Fibroblast of lung (primary cell): ENCODE data around the gene PRKCD. TPM values are rescaled to one million over a fixed set of nuclear protein-coding genes. Genes with fewer than 3 reads are reported as not detected.

ENCODE experiments used
- DNase-seq, 2 donors: peaks; one replicate each; pipeline versions ENCODE4 v3.0.0 to v3.0.0-alpha.2; 2010; ENCODE audit warnings: low read depth in 2 of 2
- H2AFZ ChIP-seq: 2 replicates; pipeline ENCODE4 v1.5.1; 2012; ENCODE audit warnings: low read length, control low read depth, inconsistent platforms
- H3K27ac ChIP-seq: 2 replicates; pipeline ENCODE4 v1.5.1; 2011; ENCODE audit warnings: low read length, control low read depth; ENCODE audit not compliant: insufficient read depth
- H3K27me3 ChIP-seq: 2 replicates; pipeline ENCODE4 v1.5.1; 2011; ENCODE audit warnings: mild to moderate bottlenecking, low read length; ENCODE audit not compliant: control insufficient read depth, insufficient read depth
- H3K36me3 ChIP-seq: 2 replicates; pipeline ENCODE4 v1.5.1; 2011; ENCODE audit warnings: low read length; ENCODE audit not compliant: control insufficient read depth, insufficient read depth
- H3K4me1 ChIP-seq: 2 replicates; pipeline ENCODE4 v1.5.1; 2011; ENCODE audit warnings: low read length; ENCODE audit not compliant: control insufficient read depth, insufficient read depth; ENCODE audit errors: extremely low read depth
- H3K4me2 ChIP-seq: 2 replicates; pipeline ENCODE4 v1.5.1; 2011; ENCODE audit warnings: low read length, control low read depth; ENCODE audit not compliant: insufficient read depth; ENCODE audit errors: extremely low read depth
- H3K4me3 ChIP-seq, 4 experiments: fragments of 200-600 bp in 1 of 4; sonication (generic) in 1 of 4; replicated peaks in 1 of 4; 2 replicates each; pipeline ENCODE4 v1.5.1; 2011 to 2016; ENCODE audit warnings: low read length in 4 of 4, low read depth in 3 of 4, mild to moderate bottlenecking in 3 of 4, control low read depth in 2 of 4, inconsistent platforms in 1 of 4, mixed read lengths in 1 of 4; ENCODE audit not compliant: insufficient read depth in 1 of 4; ENCODE audit errors: control extremely low read depth in 1 of 4
- H3K79me2 ChIP-seq: 2 replicates; pipeline ENCODE4 v1.5.1; 2012; ENCODE audit warnings: mild to moderate bottlenecking, low read length, inconsistent platforms; ENCODE audit not compliant: control insufficient read depth, insufficient read depth
- H3K9ac ChIP-seq: 2 replicates; pipeline ENCODE4 v1.5.1; 2011; ENCODE audit warnings: mild to moderate bottlenecking, low read length, control low read depth; ENCODE audit not compliant: insufficient read depth
- H3K9me3 ChIP-seq: 2 replicates; pipeline ENCODE4 v1.5.1; 2012; ENCODE audit warnings: low read depth, low read length; ENCODE audit not compliant: control insufficient read depth, insufficient read depth
- H4K20me1 ChIP-seq: 2 replicates; pipeline ENCODE4 v1.5.1; 2011; ENCODE audit warnings: low read length; ENCODE audit not compliant: control insufficient read depth, insufficient read depth; ENCODE audit errors: extremely low read depth
- EZH2 ChIP-seq: IDR thresholded peaks from 2 replicates; pipeline ENCODE4 v1.5.1; 2012; ENCODE audit warnings: low read length, control low read depth, mild to moderate bottlenecking; ENCODE audit errors: missing control alignments
- polyA minus RNA-seq: library from RNA; depleted of rRNA, polyadenylated mRNA; stranded (reverse); fragments of >200 nt; gene quantifications from 2 replicates; pipeline ENCODE4 v1.2.3, GENCODE V29; 2011; ENCODE audit warnings: low replicate concordance
- polyA plus RNA-seq, 2 donors: library from polyadenylated mRNA; depleted of rRNA in 1 of 2; stranded (reverse) in 1 of 2; unstranded in 1 of 2; fragments of >200 nt; gene quantifications; 2 replicates each; pipeline ENCODE4 v1.2.1, GENCODE V29; 2011 to 2012; ENCODE audit warnings: missing spikeins in 1 of 2
- total RNA-seq: library from RNA; depleted of rRNA; stranded (reverse); fragments of >200 nt; gene quantifications from 2 replicates; pipeline ENCODE4 v1.2.1, GENCODE V29; 2014
- TF ChIP-seq, protein P1 (sequence below), 2 donors: IDR thresholded peaks in 1 of 2; conservative IDR thresholded peaks in 1 of 2; 1 replicate in 1 of 2; 2 replicates in 1 of 2; pipeline ENCODE4 v1.5.1; 2011 to 2012; ENCODE audit warnings: low read length in 2 of 2, control low read depth in 1 of 2, inconsistent platforms in 1 of 2, low read depth in 1 of 2, mild to moderate bottlenecking in 1 of 2

PRKCD gene
- 1.0 and 3.8 TPM in 2 replicates for total RNA-seq
- 21.2 and 23.2 TPM in 2 replicates for polyA plus RNA-seq
- polyA plus RNA-seq (2012) = 15.7 and 16.8 TPM in 2 replicates
- 22.1 and 26.2 TPM in 2 replicates for polyA minus RNA-seq

DNA sequence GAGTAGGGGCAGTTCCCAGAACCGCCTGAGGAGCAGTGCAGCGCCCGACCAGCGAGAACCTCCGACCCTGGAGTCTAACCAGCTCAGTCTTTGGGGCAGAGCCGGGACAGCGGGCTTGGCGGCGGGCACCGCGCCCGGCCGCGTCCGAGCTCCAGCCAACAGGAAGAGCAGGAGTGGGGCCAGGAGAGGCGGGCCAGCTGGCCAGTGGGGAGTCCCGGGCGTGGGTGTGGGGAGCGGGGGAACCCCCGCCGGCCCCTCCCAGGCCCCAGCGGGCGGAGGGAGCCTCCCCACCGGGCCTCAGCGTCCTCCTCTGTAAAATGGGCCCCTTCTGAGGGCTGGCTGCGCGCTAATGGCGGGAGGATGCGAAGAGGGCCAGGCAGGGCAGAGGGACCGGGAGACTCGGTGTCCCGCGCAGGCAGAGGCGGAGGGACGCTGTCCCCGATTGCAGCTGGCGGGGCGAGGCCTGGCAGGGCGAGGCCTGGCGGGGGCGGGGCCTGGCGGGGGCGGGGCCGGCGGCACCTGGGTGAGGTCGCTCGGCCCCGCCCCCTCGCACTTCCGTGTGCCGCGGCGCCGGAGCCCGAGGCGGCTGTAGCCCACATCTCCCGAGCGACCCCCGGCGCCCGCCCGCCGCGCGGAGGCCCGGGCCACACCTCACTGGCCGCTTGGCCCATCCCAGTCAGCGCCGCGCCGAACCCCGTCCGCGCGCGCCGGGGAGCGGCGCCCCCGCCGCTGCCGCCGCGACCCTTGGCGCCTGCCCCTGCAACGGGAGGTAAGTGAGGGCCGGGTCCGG is at the start of gene PRKCD:
Gene PRKCD, plus strand, starts transcription at position 550 of the 790 bp plus-strand sequence. CDS start 17,214 bp downstream, outside the sequence.
- H3K4me2 ChIP-seq = peak within 1 kb of the TSS; percentile 85
- peak; percentile 82 to 86 for DNase-seq
- H2AFZ ChIP-seq = peak within 1 kb of the TSS; percentile 75
- H3K27ac ChIP-seq = peak within 1 kb of the TSS; percentile 57
- H3K4me1 ChIP-seq = peaks cover 11% of the 10 kb centered on the region
- no peaks in the 10 kb centered on the region for H3K9me3 ChIP-seq
- H3K27me3 ChIP-seq = peaks cover 10% of the 10 kb centered on the region
- H3K4me3 ChIP-seq = peak within 1 kb of the TSS; percentile 61 to 88 (median 85)
- H3K79me2 ChIP-seq = peaks cover 8% of the 10 kb centered on the region
- peak within 1 kb of the TSS; percentile 79 for H3K9ac ChIP-seq
- H4K20me1 ChIP-seq = no peaks in the 10 kb centered on the region
- H3K36me3 ChIP-seq = no peaks in the 10 kb centered on the region
- no peak for TF ChIP-seq EZH2
- TF ChIP-seq, protein P1, sequence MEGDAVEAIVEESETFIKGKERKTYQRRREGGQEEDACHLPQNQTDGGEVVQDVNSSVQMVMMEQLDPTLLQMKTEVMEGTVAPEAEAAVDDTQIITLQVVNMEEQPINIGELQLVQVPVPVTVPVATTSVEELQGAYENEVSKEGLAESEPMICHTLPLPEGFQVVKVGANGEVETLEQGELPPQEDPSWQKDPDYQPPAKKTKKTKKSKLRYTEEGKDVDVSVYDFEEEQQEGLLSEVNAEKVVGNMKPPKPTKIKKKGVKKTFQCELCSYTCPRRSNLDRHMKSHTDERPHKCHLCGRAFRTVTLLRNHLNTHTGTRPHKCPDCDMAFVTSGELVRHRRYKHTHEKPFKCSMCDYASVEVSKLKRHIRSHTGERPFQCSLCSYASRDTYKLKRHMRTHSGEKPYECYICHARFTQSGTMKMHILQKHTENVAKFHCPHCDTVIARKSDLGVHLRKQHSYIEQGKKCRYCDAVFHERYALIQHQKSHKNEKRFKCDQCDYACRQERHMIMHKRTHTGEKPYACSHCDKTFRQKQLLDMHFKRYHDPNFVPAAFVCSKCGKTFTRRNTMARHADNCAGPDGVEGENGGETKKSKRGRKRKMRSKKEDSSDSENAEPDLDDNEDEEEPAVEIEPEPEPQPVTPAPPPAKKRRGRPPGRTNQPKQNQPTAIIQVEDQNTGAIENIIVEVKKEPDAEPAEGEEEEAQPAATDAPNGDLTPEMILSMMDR (conservative IDR thresholded peaks at IDR 0.05 in 1 of 2, IDR thresholded peaks at IDR 0.05 in 1 of 2; ENCODE audit: low read depth in 1 of 2, low read length in 2 of 2) = peak; percentile 3 to 48

DNA sequence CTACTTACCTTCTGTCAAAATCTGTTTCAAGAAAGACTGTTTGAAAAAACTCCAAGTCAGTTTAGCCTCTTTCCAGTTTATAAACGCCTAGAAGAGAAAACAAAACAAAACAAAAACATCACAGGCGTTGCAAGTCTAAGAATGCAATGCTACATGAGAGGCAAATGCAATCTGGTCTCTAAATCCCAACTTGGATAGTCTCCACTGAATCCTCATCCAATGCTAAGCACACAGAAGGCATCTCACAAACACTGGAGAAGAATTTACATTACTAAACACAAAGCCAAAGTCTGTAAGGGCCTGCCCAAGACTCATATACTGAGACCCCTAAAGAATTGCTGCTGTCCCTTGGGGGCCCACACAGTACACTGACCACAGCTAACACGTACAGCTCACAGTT is 49.2 kb upstream of the PRKCD start:
- H3K27ac ChIP-seq = no peak overlapping the region
- peaks cover 2% of the 10 kb centered on the region for H3K4me1 ChIP-seq
- no peak overlapping the region for H2AFZ ChIP-seq
- no peak overlapping the region for H3K4me3 ChIP-seq
- H3K79me2 ChIP-seq = no peaks in the 10 kb centered on the region
- DNase-seq = no peak
- H3K36me3 ChIP-seq = peaks cover under 1% of the 10 kb centered on the region
- TF ChIP-seq, protein P1 (conservative IDR thresholded peaks at IDR 0.05 in 1 of 2, IDR thresholded peaks at IDR 0.05 in 1 of 2; ENCODE audit: low read depth in 1 of 2, low read length in 2 of 2) = no peak
- no peak for TF ChIP-seq EZH2
- no peak overlapping the region for H3K4me2 ChIP-seq
- H3K27me3 ChIP-seq = no peaks in the 10 kb centered on the region
- no peak overlapping the region for H3K9ac ChIP-seq
- H3K9me3 ChIP-seq = no peaks in the 10 kb centered on the region
- H4K20me1 ChIP-seq = no peaks in the 10 kb centered on the region

DNA sequence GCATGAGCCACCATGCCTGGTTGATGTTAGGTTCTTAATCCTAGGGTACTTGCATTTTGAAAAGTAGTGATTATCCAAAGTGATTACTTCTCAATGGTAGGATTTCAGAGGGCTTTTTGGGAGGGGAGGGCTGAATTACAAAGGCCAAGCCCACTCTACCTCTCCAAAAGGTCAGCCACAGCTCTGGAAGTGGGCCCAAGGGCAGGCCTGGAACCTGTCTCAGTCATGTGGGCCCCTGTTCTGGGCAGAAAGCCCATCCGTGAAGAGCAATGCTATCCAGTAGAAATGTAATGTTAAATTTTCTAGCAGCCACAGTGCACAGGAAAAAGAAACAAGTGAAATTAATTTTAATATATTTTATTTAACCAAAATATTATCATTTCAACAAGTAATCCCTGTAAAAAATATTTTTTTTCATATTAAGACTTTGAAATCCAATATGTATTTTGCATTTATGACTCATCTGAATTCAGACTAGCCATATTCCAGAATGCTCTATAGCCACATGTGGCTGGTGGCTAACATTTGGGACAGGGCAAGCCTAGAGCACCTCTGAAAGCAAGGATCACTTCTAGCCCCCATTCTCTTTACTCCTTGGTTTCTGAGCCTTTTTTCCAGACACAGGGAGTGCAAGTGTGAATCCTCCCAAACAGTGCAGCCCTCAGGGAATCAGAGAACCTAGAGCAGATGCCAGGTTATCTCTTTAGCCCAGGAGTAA is 47.6 kb upstream of the PRKCD start:
- peak overlapping the region; percentile 19 for H3K27ac ChIP-seq
- DNase-seq = peak in 1 of 2 donors; percentile 26
- H2AFZ ChIP-seq = no peak overlapping the region
- TF ChIP-seq EZH2 = no peak
- TF ChIP-seq, protein P1 (conservative IDR thresholded peaks at IDR 0.05 in 1 of 2, IDR thresholded peaks at IDR 0.05 in 1 of 2; ENCODE audit: low read depth in 1 of 2, low read length in 2 of 2) = no peak
- H3K36me3 ChIP-seq = peaks cover 2% of the 10 kb centered on the region
- no peak overlapping the region for H3K4me2 ChIP-seq
- H3K79me2 ChIP-seq = no peaks in the 10 kb centered on the region
- no peak overlapping the region for H3K4me3 ChIP-seq
- H3K9ac ChIP-seq = no peak overlapping the region
- peaks cover 2% of the 10 kb centered on the region for H3K4me1 ChIP-seq
- no peaks in the 10 kb centered on the region for H3K9me3 ChIP-seq
- no peaks in the 10 kb centered on the region for H3K27me3 ChIP-seq
- H4K20me1 ChIP-seq = no peaks in the 10 kb centered on the region
